Hindlimb muscle (tissue), 1 donor: Measurements from ENCODE around the gene PEX13. TPM values are rescaled to one million over a fixed set of nuclear protein-coding genes. Genes with fewer than 3 reads are reported as not detected.
"Not testable (repeated sequence)": the region's sequence is repeated elsewhere in the genome, so short reads cannot be mapped to it uniquely, and the experiment has no call there.

Source experiments
- DNase-seq: peaks from one replicate; pipeline ENCODE4 v3.0.0-alpha.2; 2013
- polyA plus RNA-seq: library from polyadenylated mRNA; unstranded; fragments of 120-200 nt; gene quantifications from one replicate; pipeline ENCODE4 v1.2.1, GENCODE V29; 2013; ENCODE audit not compliant: insufficient read length

The PEX13 gene, protein sequence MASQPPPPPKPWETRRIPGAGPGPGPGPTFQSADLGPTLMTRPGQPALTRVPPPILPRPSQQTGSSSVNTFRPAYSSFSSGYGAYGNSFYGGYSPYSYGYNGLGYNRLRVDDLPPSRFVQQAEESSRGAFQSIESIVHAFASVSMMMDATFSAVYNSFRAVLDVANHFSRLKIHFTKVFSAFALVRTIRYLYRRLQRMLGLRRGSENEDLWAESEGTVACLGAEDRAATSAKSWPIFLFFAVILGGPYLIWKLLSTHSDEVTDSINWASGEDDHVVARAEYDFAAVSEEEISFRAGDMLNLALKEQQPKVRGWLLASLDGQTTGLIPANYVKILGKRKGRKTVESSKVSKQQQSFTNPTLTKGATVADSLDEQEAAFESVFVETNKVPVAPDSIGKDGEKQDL
- 20.7 TPM for polyA plus RNA-seq

DNA sequence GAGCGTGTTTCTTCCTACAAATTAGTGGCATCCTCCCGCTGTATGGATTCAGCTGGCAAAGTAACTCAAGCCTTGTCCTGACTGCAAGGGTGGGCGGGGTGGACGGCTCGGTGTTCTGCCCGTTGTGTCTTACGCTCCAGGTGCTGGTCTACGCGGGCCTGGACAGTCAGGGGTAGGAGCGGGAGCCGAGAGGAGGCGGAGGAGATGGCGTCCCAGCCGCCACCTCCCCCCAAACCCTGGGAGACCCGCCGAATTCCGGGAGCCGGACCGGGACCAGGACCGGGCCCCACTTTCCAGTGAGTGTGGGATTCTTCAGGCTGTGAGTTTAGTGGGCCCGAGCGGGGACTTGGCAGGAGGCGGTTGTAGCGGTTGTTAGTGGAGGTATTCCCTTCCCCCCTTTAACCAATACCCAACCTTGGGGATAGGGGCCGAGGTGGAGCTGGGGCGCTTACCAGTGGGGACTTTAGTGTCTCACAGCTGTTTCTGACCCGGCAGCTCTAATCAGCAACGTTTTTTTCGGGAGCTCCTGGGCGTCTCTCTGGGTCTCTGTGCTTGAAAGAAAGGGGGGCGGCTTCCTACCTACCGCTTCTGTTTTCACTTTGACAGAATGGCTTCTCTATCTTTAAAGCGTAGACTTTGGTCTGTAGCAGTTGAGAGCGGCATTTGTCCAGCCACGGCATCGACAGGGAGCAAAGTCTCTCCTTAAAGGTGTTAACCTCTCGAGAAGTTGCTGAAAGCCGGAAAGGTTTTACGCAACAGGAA is at the start of gene PEX13, which contains the start of gene PUS10:
Gene PEX13 (plus strand): TSS at position 165 of the 762 bp plus-strand sequence. CDS start 40 bp downstream, at position 205.
Gene PUS10 (minus strand): TSS at position 700 of the 762 bp plus-strand sequence. CDS start 6,365 bp downstream, outside the sequence.
- DNase-seq = peak; percentile 87

DNA sequence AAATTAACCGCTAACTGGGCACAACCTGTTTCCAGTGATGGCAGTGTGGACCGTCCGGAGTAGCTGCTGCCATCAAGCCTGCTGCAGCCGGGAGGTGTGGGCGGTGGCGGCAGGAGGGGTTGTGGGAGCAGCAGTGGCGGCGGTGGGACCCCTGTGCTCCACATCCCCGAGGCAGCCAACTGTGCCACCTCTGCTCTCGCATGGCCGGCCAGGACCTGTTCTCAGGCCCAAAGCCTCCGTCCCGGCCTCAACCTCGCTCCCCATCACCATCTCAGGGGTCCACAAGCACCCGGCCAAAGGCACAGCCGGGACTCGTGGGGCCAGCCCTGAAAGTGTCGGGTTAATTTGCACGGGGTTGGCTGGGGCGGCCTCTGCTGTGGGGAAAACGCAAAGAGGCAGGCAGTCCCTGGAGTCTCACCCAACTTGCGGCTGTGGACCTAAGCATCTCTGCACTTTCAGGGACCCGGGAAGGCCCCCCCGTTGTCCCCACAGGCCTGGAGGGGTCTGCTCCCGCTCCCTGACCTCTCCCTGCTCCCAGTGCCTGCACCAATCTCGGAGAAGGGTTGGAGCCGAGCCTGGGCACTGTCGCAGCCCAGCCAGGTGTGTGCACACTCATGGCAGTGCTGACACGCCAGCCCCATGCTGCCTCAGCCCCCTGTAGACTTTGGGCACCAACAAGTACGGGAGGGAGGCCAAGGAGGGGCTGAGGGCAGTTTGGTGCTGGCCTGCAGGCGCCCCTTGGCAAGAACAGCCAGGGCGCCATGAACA is 44.4 kb upstream of the PEX13 start:
- DNase-seq = no peak

DNA sequence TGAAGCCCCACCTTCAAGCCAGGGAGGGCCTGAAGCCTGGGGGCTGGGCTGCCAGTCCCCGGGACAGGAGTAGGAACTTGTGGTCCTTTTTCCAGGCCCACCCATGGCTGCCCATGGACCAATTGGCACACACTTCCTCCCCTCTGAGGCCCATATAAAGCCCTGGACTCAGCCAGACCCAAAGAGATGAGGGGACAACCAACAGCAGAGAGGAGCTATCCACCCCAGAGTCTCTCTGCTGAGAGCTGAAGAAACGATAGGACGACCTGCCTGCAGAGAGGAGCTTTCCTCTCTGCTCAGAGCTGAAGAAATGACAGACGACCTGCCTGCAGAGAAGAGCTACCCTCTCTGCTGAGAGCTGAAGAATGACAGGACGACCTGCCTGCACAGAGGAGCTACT is 43.8 kb upstream of the PEX13 start:
- DNase-seq = no peak

DNA sequence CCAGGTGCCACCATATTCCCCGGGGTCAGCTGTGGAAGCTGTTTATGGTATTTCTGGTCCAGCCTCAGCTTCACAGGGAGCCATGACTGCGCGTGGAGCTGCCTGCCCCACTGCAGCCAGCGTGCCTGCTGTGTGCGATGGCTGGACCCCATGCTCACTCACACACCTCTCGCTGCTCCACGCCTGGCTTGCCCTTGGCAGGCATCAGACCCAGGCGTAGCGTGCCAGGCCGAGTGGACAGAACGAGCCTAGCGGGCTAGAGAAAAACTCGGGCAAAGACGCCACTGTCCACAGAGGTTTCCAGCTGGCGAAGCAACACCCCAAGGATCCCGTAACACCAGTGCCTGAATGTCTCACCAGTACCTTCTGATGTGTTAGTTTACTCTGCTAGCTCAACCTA is 42.9 kb upstream of the PEX13 start:
- DNase-seq = no peak

DNA sequence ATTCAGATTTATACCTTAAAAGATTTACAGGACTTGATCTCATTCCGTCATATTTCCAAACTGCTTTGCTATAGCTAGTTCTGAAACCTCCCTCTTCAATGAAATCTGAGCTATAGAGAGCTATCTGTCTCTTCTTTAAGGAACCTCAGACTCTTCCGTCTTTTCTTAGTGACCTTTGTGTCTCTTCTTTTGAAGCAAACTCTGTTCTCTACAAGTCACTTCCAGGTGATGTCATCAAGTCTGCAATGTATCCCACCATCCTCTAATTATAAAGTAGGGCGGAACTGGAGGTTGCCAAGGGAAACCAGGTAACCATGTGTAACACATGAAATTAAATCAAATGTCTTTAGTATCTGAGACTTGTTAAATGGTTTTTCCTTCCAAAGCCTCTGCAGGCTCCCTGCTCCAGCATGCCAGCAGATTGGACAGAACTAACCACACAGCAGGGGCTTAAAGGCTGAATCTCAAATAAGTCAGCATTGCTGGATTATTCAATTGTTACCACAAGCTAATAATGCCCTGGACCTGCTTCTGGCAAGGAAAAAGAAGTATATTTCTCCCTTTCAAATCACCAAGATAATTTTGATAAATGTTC is 41.2 kb upstream of the PEX13 start:
- no peak for DNase-seq

DNA sequence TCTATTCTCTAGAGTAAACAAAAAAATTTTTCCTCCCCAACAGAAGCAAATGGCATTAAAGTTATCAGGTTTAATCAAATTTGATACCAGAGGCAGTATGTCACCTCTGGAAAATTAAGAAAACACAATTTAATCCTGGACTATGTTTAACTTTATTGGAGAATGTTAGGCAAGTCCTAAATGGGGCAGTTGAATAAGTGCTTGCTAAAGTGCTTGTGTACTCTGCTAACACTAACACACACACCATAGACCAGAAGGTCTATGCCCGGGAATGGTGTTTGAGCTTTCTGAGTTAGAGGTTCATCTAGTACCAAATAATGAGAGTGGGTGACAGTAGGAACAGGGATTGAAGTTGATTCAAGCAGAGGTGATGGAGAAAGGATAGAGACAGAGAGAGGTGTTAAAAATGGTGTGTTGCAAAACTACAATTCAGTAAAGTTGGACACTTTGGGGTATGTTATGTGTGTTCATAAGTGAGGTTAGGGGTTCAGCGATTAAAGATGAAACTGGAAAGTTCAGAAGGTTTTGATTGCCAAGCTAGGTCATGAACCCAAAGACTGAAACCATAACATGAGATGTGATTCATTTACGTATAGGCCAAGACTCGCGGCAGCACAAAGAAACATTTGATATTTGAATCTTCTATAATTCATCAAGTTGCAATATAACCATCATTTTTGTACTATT is 40.5 kb upstream of the PEX13 start:
- no peak for DNase-seq

DNA sequence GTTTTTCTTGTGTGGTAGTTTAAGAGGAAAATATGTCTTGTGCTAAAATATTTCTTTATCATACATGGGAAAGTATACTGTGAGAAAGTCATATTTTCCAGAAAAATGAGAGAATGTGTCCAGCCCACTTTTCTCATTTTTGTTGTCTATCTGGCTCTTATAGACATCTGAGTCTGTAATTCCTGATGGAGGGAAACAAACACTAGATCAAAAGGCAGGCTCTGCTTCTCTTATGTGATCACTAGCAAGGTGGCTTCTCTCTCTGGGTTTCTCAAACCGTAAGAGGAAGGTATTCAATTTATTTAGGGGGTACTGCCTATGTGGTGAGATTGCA is 40.0 kb upstream of the PEX13 start:
- DNase-seq = no peak

DNA sequence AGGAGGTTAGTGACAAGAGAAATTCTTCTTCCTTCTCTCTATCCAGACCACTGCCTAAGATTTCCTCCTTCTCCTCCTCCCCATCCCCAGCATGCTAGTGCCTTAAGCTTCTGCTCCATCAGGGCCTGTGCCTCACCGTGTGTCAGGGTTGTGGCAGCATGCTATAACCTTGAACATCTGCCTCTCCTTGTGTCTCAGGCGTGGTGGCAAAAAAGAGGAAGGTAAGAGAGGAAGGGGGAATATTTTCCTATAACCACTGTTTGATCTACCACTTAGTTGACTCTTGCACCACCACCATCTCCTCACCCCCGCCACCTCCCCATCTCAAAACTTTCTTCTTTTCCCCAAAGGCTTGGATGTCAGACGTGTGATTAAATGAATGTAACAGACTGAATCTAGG is 38.3 kb upstream of the PEX13 start:
- DNase-seq = no peak

DNA sequence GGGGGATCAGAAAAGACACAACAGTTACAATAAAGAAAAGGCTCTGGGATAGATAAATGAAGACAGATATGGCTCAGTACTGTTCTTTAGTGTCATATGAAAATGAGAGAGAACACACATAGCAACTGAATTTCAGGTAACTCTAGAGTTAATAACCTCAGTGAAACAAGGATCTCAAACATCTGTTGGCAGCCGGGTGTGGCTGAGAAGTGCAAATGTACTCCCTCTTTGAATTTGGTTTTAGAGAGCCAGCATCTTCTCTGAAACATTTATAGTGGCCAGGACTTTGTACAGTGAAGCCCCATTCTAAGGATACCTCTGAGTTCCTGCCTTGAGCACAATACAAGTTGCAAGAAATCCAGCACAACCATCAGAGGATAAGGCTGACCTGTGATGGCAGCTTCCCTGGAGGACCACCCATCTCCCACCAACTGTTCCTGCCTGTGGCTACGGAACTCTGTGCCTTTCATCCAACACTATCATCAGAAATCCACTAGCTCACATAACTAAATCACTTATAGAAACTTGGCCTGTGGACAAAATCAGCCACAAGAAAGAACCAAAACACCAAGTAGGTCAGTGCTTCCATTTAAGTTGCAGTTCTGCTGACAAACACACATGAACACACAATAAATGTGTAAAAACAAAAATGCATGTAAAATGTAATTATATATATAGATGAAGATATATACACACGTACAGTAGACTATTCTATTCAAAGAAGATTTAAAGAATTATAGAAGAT is 37.3 kb upstream of the PEX13 start:
- no peak for DNase-seq

DNA sequence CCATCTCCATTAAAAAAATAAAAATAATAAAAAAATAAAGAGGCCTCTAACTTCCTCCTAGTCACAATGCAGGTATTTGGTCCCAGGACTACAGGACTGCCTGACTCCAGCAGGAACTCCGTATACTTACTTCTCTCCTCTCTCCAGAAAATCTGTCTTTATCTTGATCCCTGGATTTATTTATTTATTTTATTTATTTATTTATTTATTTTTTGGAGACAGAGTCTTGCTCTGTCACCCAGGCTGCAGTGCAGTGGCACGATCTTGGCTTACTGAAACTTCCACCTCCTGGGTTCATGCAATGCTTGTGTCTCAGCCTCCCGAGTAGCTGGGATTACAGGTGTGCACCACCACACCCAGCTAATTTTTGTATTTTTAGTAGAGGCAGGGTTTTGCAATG is 35.5 kb upstream of the PEX13 start:
- DNase-seq = not testable (repeated sequence)

DNA sequence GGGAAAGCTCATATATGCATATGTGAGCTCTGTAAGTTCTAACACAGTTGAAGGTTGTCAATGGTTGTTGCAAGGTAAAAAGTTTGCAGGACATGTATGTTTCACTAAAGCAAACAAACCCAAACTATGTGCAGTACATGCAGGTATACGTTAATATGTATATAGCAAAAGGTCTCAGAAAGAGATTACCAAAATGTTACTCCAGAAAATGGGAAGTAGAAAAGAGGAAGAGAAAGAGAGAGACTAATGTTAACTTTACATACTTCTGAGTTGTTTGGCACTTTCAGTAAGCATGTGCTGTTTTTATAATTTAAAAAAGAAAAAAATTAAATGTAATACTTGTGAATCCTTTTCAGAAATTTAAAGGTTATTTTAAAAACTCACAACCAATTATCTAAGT is 32.8 kb upstream of the PEX13 start:
- DNase-seq = no peak

DNA sequence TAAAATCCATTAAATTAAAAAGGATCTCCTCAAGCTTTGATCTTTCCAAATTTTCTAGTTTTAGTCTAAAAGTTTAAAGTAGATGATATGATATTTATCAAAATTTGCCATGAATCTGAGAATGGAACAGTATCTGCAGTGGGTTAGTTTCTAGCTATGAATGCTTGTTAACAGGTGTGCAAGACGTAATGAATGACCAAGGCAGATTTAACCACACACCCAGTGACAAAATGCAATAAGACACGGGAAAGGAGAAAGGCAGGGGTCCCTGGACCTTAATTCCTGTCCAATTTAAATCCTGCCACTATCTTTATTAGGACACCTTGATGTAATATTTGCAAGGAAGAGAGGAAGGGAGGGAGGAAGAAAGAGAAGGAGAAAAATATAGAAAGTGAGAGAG is 30.5 kb upstream of the PEX13 start:
- no peak for DNase-seq

DNA sequence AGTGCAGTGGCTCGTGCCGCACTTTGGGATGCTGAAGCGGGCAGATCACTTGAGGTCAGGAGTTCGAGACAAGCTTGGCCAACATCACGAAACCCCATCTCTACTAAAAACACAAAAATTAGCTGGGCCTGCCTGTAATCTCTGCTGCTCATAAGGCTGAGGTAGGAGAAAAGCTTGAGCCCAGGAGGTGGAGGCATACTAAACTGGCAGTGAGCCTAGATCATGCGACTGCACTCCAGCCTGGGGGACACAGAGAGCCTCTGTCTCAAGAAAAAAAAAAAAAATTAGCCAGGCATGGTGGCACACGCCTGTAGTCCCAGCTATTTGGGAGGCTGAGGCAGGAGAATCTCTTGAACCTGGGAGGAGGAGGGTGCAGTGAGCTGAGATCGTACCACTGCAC is 29.9 kb upstream of the PEX13 start:
- DNase-seq = not testable (repeated sequence)

DNA sequence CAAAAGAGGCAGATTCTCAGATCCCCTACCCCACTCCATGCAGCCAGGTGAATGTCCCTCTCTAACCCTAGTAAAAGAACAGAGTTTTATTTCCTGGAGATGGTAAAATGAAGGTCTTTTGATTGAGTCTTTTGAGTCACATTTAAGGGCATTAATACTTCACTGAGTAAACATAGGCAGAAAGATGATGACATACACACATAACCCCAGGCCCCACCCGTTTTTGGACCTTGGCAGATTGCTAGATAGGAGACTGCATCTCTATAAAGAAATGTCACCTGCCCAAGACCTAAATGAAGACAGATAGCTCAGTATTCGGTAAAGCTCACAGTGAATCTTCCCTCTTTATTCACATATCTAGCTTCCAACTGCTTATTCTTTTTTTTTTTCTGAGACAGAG is 28.3 kb upstream of the PEX13 start:
- no peak for DNase-seq

DNA sequence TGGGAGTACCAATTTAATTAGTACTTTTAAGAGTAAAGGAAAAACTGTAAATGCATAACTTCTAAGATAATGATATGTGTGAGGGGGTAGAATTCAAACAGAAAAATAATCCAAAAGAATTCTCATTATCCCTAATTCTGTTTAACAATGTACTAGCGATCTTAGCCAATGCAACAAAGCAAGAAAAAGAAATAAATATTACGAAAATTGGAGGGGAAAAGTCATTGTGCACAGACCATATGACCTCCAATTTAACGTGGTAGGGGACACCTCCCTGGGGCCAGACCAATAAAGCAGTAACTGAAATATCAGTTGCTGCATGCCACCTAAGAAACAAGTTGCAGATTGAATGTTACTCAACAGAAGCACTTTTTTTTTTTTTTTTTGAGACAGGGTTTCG is 25.9 kb upstream of the PEX13 start:
- no peak for DNase-seq

DNA sequence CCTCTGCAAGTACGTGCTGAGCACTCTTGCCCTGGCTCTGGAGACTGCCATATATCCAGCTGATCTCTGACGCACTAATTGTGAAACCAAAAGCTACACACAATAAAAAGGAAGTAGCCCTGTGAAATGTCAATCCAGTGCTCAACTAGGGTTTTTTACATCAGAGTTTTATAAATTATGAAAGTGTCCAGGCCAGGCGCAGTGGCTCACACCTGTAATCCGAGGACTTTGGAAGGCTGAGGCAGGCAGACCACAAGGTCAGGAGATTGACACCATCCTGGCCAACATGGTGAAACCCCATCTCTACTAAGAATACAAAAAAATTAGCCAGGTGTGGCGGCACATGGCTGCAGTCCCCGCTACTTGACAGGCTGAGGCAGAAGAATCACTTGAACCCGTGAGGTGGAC is 24.5 kb upstream of the PEX13 start:
- peak; percentile 13 for DNase-seq

DNA sequence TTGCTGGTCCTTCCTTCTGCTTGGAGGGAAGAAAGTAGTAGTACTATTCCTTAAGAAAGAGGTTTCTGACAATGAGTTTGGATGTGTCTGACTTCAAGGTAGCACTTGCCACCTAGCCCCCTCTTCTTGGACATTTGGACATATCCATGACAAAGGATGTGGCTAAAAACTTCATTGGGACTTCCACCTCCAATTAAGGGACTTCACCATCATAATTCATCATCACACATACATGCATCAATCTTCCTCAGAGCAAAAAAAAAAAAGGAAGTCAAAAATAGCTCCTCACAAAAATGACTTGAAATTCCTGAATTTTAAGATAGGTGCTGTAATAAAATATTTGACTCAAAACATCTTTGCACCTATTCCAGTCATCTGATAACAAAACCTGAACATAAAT is 23.4 kb upstream of the PEX13 start:
- DNase-seq = no peak

DNA sequence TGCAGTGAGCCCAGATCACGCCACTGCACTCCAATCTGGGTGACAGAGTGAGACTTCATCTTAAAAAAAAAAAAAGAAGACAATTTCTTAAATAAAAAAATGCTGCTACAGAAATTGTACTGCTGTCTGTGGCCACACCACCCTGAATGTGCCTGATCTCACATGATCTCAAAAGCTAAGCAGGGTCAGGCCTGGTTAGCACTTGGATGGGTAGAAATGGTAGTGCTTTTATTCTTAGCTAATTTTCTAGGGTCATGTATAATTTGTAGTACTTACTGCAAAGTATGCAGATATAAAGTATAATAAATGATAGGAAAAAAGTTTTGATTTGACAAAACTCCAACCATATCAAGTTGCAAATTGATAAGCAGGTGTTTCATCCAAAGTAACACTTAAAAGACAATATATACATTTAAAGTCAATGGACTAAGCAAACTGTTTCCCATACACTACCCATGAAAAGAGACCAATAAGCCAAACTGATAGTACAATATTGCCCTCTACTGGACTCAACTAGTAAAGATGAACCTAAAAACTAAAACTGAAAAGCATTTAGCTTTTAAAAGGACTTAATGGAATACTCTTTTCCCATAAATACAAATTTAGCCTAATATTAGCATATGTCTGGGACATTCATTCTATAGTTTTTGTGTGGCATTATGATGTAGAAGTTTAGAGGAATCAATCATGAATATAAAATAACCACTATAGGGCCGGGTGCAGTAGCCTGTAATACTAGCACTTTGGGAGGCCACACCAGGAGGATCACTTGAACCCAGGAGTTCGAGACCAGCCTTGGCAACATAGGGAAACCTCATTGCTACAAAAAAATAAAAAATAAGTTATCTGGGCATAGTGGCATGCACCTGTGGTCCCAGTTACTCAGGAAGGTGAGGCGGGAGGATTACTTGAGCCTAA is 18.6 kb upstream of the PEX13 start:
- peak; percentile 47 for DNase-seq

DNA sequence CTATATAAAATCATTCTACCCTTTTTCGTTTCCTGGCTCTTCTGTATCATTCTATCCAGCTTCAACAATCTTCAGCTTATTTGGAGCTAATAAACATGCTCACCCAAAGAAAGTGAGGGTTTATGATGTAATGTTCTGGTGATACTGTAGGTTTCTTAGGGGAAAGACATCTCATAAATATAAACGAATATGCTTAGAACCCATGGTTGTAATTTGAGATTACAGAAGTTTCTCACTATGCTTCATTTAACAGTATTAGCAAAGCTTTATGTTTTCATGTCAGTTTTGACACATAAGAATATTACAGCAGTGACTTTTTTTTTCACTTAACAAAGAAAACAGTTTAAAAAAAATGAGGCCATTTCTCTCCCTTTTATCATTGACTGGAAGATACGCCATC is 11.8 kb upstream of the PEX13 start:
- DNase-seq = no peak

DNA sequence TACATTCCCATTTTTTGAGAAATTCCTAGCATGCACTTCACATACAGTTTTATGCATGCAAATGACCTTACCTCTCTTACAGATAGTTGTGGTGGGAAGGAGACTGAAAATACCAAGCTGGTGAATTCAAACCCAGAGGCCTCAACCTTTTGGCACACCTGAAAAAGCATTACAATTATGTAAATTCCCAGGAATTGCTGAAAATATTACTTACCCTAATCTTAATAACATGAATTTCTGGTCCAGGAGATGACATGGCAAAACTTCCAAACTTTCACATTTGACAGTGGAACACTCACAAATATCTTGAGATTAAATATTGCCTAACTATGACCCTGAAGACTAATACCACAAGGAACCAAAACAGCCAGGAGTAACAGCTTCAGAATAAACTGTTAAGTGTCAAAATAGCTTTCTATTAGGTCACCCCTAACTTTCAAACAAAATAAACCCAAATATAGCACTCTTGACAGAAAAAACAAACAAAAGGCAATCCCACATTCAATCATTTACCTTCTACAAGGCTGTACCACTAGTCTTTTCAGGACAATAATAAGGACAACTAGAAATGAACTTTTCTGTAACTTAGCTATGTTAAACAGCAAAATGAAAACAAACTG is 10.9 kb upstream of the PEX13 start:
- no peak for DNase-seq
